ENCODE results near the gene POM121C. TPM values are rescaled to one million over a fixed set of nuclear protein-coding genes. Genes with fewer than 3 reads are reported as not detected.
"Not testable (repeated sequence)": the region's sequence is repeated elsewhere in the genome, so short reads cannot be mapped to it uniquely, and the experiment has no call there.

POM121C gene
- total and polyA plus RNA-seq, 2 experiments from 2014 or later, result 41.5 to 44.0 TPM

GRCh38 chr7:75418292-75418858 lies 67.7 kb downstream of the POM121C start:
- not testable (repeated sequence) for H3K27ac Mint-ChIP-seq

GRCh38 chr7:75416787-75417186 lies 69.3 kb downstream of the POM121C start:
- H3K4me1 Mint-ChIP-seq; H4K20me1 ChIP-seq (replicated peaks; ENCODE audit: insufficient read depth); H3K4me2 ChIP-seq; H2AFZ ChIP-seq; H3K9me3 Mint-ChIP-seq; H3K36me3 ChIP-seq (ENCODE audit: insufficient read depth); H3K27me3 Mint-ChIP-seq (ENCODE audit: insufficient read depth, low read depth, poor library complexity); H3K27ac Mint-ChIP-seq; ATAC-seq; H3K27ac ChIP-seq (ENCODE audit: low read depth); H3K27me3 ChIP-seq (ENCODE audit: insufficient read depth); H3K4me1 ChIP-seq (ENCODE audit: insufficient read depth); H3K79me2 ChIP-seq (replicated peaks; ENCODE audit: insufficient read depth); H3K4me3 Mint-ChIP-seq; H3F3A ChIP-seq (replicated peaks; ENCODE audit: low read depth); DNase-seq (ENCODE audit: low spot score); H3K4me3 ChIP-seq; H3K9me2 ChIP-seq (ENCODE audit: insufficient read depth): not testable (repeated sequence)
- peaks cover 32% of the 10 kb centered on the region for H3K36me3 Mint-ChIP-seq (ENCODE audit: low read depth)

More at GRCh38 chr7:75418292-75418858, 67.7 kb downstream of the POM121C start:
- not testable (repeated sequence) for H3K79me2 ChIP-seq (replicated peaks; ENCODE audit: insufficient read depth); H3K27ac ChIP-seq (ENCODE audit: low read depth); H3K27me3 Mint-ChIP-seq (ENCODE audit: insufficient read depth, low read depth, poor library complexity); H2AFZ ChIP-seq; H3K36me3 ChIP-seq (ENCODE audit: insufficient read depth); H3K9me3 Mint-ChIP-seq; H3K4me3 ChIP-seq; H4K20me1 ChIP-seq (replicated peaks; ENCODE audit: insufficient read depth); H3K4me1 ChIP-seq (ENCODE audit: insufficient read depth); H3F3A ChIP-seq (replicated peaks; ENCODE audit: low read depth); H3K4me3 Mint-ChIP-seq; H3K4me1 Mint-ChIP-seq; H3K9me2 ChIP-seq (ENCODE audit: insufficient read depth); DNase-seq (ENCODE audit: low spot score); H3K4me2 ChIP-seq; H3K27me3 ChIP-seq (ENCODE audit: insufficient read depth)
- TF ChIP-seq CTCF (conservative IDR thresholded peaks at IDR 0.05; ENCODE audit: low read depth in 2 of 2), result peak in 1 of 2 experiments; percentile 28; a peak in 1 of 4 replicates
- H3K36me3 Mint-ChIP-seq (ENCODE audit: low read depth), result peaks cover 32% of the 10 kb centered on the region
- ATAC-seq, result peak; percentile 89

GRCh38 chr7:75415829-75416373 lies 70.2 kb downstream of the POM121C start:
- H3K79me2 ChIP-seq (replicated peaks; ENCODE audit: insufficient read depth); H3K36me3 ChIP-seq (ENCODE audit: insufficient read depth); H3K4me2 ChIP-seq; ATAC-seq; DNase-seq (ENCODE audit: low spot score); H2AFZ ChIP-seq; H4K20me1 ChIP-seq (replicated peaks; ENCODE audit: insufficient read depth); H3F3A ChIP-seq (replicated peaks; ENCODE audit: low read depth); H3K27ac ChIP-seq (ENCODE audit: low read depth); H3K4me1 Mint-ChIP-seq; H3K9me3 Mint-ChIP-seq; H3K9me2 ChIP-seq (ENCODE audit: insufficient read depth); H3K27me3 Mint-ChIP-seq (ENCODE audit: insufficient read depth, low read depth, poor library complexity); H3K27ac Mint-ChIP-seq; H3K27me3 ChIP-seq (ENCODE audit: insufficient read depth); H3K4me1 ChIP-seq (ENCODE audit: insufficient read depth); H3K4me3 Mint-ChIP-seq; H3K4me3 ChIP-seq: not testable (repeated sequence)
- H3K36me3 Mint-ChIP-seq (ENCODE audit: low read depth), result peaks cover 27% of the 10 kb centered on the region

- not testable (repeated sequence) for H3K27ac ChIP-seq (ENCODE audit: low read depth); H3K27ac Mint-ChIP-seq; H3K9me3 Mint-ChIP-seq; H3K4me1 ChIP-seq (ENCODE audit: insufficient read depth); H3K79me2 ChIP-seq (replicated peaks; ENCODE audit: insufficient read depth); H3K4me2 ChIP-seq; ATAC-seq; H3K27me3 Mint-ChIP-seq (ENCODE audit: insufficient read depth, low read depth, poor library complexity); H3K4me3 ChIP-seq; H4K20me1 ChIP-seq (replicated peaks; ENCODE audit: insufficient read depth); H3F3A ChIP-seq (replicated peaks; ENCODE audit: low read depth); H3K4me1 Mint-ChIP-seq; DNase-seq (ENCODE audit: low spot score); H3K4me3 Mint-ChIP-seq; H3K27me3 ChIP-seq (ENCODE audit: insufficient read depth); H3K36me3 ChIP-seq (ENCODE audit: insufficient read depth); H3K9me2 ChIP-seq (ENCODE audit: insufficient read depth); H2AFZ ChIP-seq
- peaks cover 25% of the 10 kb centered on the region for H3K36me3 Mint-ChIP-seq (ENCODE audit: low read depth)
These were observed 70.7 kb downstream of the POM121C start for GRCh38 chr7:75415428-75415817.

- H3K36me3 Mint-ChIP-seq (ENCODE audit: low read depth), result peaks cover 21% of the 10 kb centered on the region
- H3K79me2 ChIP-seq (replicated peaks; ENCODE audit: insufficient read depth); H2AFZ ChIP-seq; DNase-seq (ENCODE audit: low spot score); ATAC-seq; H3K4me2 ChIP-seq; H3F3A ChIP-seq (replicated peaks; ENCODE audit: low read depth); H3K27ac ChIP-seq (ENCODE audit: low read depth); H3K9me3 Mint-ChIP-seq; H3K4me3 ChIP-seq; H3K27me3 Mint-ChIP-seq (ENCODE audit: insufficient read depth, low read depth, poor library complexity); H4K20me1 ChIP-seq (replicated peaks; ENCODE audit: insufficient read depth); H3K36me3 ChIP-seq (ENCODE audit: insufficient read depth); H3K4me1 Mint-ChIP-seq; H3K4me1 ChIP-seq (ENCODE audit: insufficient read depth); H3K27me3 ChIP-seq (ENCODE audit: insufficient read depth); H3K9me2 ChIP-seq (ENCODE audit: insufficient read depth); H3K27ac Mint-ChIP-seq; H3K4me3 Mint-ChIP-seq: not testable (repeated sequence)
These were observed 71.2 kb downstream of the POM121C start for GRCh38 chr7:75414708-75415427.

- not testable (repeated sequence) for H3K4me1 ChIP-seq (ENCODE audit: insufficient read depth); H3K27ac ChIP-seq (ENCODE audit: low read depth); H3K9me2 ChIP-seq (ENCODE audit: insufficient read depth); H3K36me3 ChIP-seq (ENCODE audit: insufficient read depth); H3K27ac Mint-ChIP-seq; H3K4me3 ChIP-seq; H3K27me3 Mint-ChIP-seq (ENCODE audit: insufficient read depth, low read depth, poor library complexity); H3K4me3 Mint-ChIP-seq; H3K27me3 ChIP-seq (ENCODE audit: insufficient read depth); H3K4me1 Mint-ChIP-seq; H4K20me1 ChIP-seq (replicated peaks; ENCODE audit: insufficient read depth); H3K4me2 ChIP-seq; H3F3A ChIP-seq (replicated peaks; ENCODE audit: low read depth); H2AFZ ChIP-seq; H3K9me3 Mint-ChIP-seq; ATAC-seq; DNase-seq (ENCODE audit: low spot score); H3K79me2 ChIP-seq (replicated peaks; ENCODE audit: insufficient read depth)
- peaks cover 19% of the 10 kb centered on the region for H3K36me3 Mint-ChIP-seq (ENCODE audit: low read depth)
These were observed 71.9 kb downstream of the POM121C start for GRCh38 chr7:75414204-75414603.
